Upper lobe of left lung (tissue), 6 donors: ENCODE measurements around the gene TRIM27. TPM values are rescaled to one million over a fixed set of nuclear protein-coding genes. Genes with fewer than 3 reads are reported as not detected.
A peak's percentile ranks its signal among the peaks of the same experiment; 100 is the strongest.
"Not testable (repeated sequence)": the region's sequence is repeated elsewhere in the genome, so short reads cannot be mapped to it uniquely, and the experiment has no call there.

ENCODE experiments used
- ATAC-seq, 2 donors: fragments of 200-7000 bp; cut with Tn5 transposase; one replicate each; pipeline ENCODE4 v1.9.1; 2022; ENCODE audit warnings: mild to moderate bottlenecking in 2 of 2, moderate library complexity in 2 of 2; ENCODE audit not compliant: low FRiP score in 2 of 2
- DNase-seq, 2 donors: peaks; one replicate each; pipeline ENCODE4 v3.0.0-alpha.2; 2019 to 2020
- H3K27ac ChIP-seq, 4 donors: fragments of 200-600 bp; sonication (generic); one replicate each; pipeline ENCODE4 v1.5.1; 2016 to 2019
- H3K27me3 ChIP-seq, 4 donors: fragments of 200-600 bp; sonication (generic); one replicate each; pipeline ENCODE4 v1.5.1; 2017 to 2019
- H3K36me3 ChIP-seq, 4 donors: fragments of 200-600 bp; sonication (generic); one replicate each; pipeline ENCODE4 v1.5.1; 2016 to 2019
- H3K4me1 ChIP-seq, 4 donors: fragments of 200-600 bp; sonication (generic); one replicate each; pipeline ENCODE4 v1.5.1; 2018 to 2019
- H3K4me3 ChIP-seq, 4 donors: fragments of 200-600 bp; sonication (generic); one replicate each; pipeline ENCODE4 v1.5.1; 2017 to 2019; ENCODE audit warnings: mild to moderate bottlenecking in 2 of 4, moderate library complexity in 1 of 4
- H3K9me3 ChIP-seq, 4 donors: fragments of 200-600 bp; sonication (generic); one replicate each; pipeline ENCODE4 v1.5.1; 2018 to 2019
- EP300 ChIP-seq, 4 donors: sonication (generic); formaldehyde crosslinking; IDR thresholded peaks; one replicate each; pipeline ENCODE4 v1.5.1; 2017; ENCODE audit warnings: antibody characterized with exemption in 4 of 4, control low read depth in 2 of 4
- POLR2A ChIP-seq, 4 donors: fragments of 450-650 bp; IDR thresholded peaks; one replicate each; pipeline ENCODE4 v1.5.1; 2016 to 2017; ENCODE audit warnings: antibody characterized with exemption in 4 of 4, mild to moderate bottlenecking in 2 of 4
- POLR2AphosphoS5 ChIP-seq, 2 donors: sonication (generic); formaldehyde crosslinking; IDR thresholded peaks; one replicate each; pipeline ENCODE4 v1.5.1; 2017; ENCODE audit warnings: antibody characterized with exemption in 2 of 2
- WGBS, 2 donors: methylation state at CpG; one replicate each; pipeline ENCODE4 v1.1.5; 2017 to 2018; 5-methylcytosine and 5-hydroxymethylcytosine counted together
- total RNA-seq, 6 donors: library from RNA; depleted of rRNA in 4 of 6; stranded (reverse); fragments of >200 nt in 4 of 6; gene quantifications; one replicate each; pipeline versions ENCODE4 v1.1.0 to v1.2.1, GENCODE V29; 2016 to 2021
- TF ChIP-seq, protein P1 (sequence below), 6 experiments: fragments of 450-650 bp in 4 of 6; fragments of 200-600 bp in 2 of 6; sonication (generic) in 2 of 6; IDR thresholded peaks; one replicate each; pipeline ENCODE4 v1.5.1; 2016 to 2019; ENCODE audit warnings: antibody characterized with exemption in 6 of 6
- donor health status: DM: no; HTN: no; CAD: no; lungs with moderate emphysema.
- donor health status: DM: no; HTN: yes; CAD: no; lungs with severe emphysema.

TRIM27 gene
- total RNA-seq, 6 donors from 2014 or later = 45.8 to 90.1 (median 55.5) TPM

DNA sequence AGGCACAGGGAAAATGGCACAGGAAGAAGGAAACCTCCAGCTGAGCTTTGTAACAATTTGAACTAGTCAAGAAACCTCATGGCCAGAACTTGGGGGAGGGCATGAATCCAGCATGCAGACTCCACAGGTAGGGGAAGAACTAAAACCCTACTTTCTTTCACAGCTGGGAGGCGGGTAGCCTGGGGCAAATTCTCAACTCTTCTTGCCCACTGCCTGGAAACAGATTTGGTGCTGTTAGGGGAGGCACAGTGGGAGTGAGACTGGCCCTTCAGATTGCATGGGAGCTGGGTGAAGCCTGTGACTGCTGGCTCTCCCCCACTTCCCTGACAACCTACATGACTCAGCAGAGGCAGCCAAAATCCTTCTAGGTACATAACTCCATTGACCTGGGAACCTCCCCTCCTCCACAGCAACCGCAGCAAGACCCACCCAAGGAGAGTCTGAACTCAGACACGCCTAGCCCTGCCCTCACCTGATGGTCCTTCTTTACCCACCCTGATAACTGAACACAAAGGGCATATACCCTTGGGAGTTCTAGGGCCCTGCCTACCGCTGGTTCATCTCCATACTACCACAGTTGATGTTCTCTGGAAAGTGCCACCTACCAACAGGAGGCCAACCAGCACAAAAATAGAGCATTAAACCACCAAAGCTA, 37.2 kb upstream of the TRIM27 start:
- TF ChIP-seq EP300 (IDR thresholded peaks at IDR 0.05) (no peak), POLR2A (IDR thresholded peaks at IDR 0.05) (no peak), POLR2AphosphoS5 (IDR thresholded peaks at IDR 0.05) (no peak)
- TF ChIP-seq, protein P1, sequence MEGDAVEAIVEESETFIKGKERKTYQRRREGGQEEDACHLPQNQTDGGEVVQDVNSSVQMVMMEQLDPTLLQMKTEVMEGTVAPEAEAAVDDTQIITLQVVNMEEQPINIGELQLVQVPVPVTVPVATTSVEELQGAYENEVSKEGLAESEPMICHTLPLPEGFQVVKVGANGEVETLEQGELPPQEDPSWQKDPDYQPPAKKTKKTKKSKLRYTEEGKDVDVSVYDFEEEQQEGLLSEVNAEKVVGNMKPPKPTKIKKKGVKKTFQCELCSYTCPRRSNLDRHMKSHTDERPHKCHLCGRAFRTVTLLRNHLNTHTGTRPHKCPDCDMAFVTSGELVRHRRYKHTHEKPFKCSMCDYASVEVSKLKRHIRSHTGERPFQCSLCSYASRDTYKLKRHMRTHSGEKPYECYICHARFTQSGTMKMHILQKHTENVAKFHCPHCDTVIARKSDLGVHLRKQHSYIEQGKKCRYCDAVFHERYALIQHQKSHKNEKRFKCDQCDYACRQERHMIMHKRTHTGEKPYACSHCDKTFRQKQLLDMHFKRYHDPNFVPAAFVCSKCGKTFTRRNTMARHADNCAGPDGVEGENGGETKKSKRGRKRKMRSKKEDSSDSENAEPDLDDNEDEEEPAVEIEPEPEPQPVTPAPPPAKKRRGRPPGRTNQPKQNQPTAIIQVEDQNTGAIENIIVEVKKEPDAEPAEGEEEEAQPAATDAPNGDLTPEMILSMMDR (IDR thresholded peaks at IDR 0.05) = no peak
- ATAC-seq (no peak), DNase-seq (no peak)
- no peak overlapping the region for H3K4me3 ChIP-seq
- WGBS, 2 donors = 91 to 96% methylated on average over 4 of the region's 4 CpGs
- H3K27ac ChIP-seq = no peak overlapping the region
- no peaks in the 10 kb centered on the region for H3K27me3 ChIP-seq
- H3K4me1 ChIP-seq = no peaks in the 10 kb centered on the region
- H3K9me3 ChIP-seq = no peaks in the 10 kb centered on the region
- no peaks in the 10 kb centered on the region for H3K36me3 ChIP-seq

DNA sequence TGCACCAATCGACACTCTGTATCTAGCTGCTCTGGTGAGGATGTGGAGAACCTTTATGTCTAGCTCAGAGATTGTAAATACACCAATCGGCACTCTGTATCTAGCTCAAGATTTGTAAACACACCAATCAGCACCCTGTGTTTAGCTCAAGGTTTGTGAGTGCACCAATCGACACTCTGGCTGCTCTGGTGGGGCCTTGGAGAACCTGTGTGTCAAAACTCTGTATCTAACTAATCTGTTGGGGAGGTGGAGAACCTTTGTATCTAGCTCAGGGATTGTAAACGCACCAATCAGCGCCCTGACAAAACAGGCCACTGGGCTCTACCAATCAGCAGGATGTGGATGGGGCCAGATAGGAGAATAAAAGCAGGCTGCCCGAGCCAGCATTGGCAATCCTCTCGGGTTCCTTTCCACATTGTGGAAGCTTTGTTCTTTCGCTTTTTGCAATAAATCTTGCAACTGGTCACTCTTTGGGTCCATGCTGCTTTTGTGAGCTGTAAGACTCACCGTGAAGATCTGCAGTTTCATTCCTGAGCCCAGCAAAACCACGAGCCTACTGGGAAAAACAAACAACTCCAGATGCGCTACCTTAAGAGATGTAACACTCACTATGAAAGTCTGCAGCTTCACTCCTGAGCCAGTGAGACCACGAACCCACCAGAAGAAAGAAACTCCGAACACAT, 34.9 kb upstream of the TRIM27 start:
- not testable (repeated sequence) for H3K27ac ChIP-seq, H3K27me3 ChIP-seq, DNase-seq, H3K4me1 ChIP-seq, H3K4me3 ChIP-seq, H3K9me3 ChIP-seq, H3K36me3 ChIP-seq, ATAC-seq
- WGBS, 2 donors = 83 to 86% methylated on average over 13 of the region's 13 CpGs

DNA sequence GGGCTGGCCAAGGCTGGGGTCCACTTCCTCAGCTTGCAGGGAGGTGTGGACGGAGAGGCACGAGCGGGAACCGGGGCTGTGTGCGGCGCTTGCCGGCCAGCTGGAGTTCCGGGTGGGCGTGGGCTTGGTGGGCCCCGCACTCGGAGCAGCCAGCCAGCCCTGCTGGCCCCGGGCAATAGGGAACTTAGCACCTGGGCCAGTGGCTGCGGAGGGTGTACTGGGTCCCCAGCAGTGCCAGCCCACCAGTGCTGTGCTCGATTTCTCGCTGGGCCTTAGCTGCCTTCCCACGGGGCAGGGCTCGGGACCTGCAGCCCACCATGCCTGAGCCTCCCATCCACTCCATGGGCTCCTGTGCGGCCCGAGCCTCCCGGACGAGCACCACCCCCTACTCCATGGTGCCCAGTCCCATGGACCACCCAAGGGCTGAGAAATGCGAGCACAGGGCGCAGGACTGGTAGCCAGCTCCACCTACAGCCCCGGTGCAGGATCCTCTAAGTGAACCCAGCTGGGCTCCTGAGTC, 34.1 kb upstream of the TRIM27 start:
- 88 to 95% methylated on average over 9 to 22 of the region's 24 CpGs for WGBS, 2 donors
- H3K36me3 ChIP-seq, H3K27me3 ChIP-seq, H3K4me3 ChIP-seq, ATAC-seq, H3K27ac ChIP-seq, H3K9me3 ChIP-seq: not testable (repeated sequence)
- peak in 1 of 2 donors; percentile 70 for DNase-seq
- peaks cover 0 to 14% (median 8%) of the 10 kb centered on the region in 4 donors for H3K4me1 ChIP-seq

DNA sequence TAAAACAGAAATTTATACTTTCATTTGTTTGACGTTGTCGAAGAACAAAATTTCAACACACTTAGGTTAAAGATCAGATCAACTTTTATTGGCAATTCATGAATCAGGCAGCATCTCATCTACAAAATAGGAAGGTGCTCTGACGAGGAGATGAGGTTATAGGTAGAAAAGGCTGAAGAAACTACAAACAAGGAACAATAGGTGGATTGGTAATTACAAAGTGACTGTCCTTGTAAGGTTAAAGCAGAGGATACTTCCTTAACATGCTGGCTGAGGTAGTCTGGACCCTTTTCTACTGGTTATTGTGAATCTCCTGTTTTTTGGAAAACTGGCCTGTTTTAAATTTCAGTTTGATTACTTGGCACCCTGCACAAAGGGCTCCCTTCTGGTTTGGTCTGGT, 32.5 kb upstream of the TRIM27 start:
- H3K4me1 ChIP-seq = peaks cover 0 to 14% (median 8%) of the 10 kb centered on the region in 4 donors
- no peaks in the 10 kb centered on the region for H3K9me3 ChIP-seq
- WGBS, 2 donors = 82 to 84% methylated on average over 3 of the region's 3 CpGs
- H3K27ac ChIP-seq = no peak overlapping the region
- no peak for TF ChIP-seq POLR2A (IDR thresholded peaks at IDR 0.05)
- no peaks in the 10 kb centered on the region for H3K27me3 ChIP-seq
- no peaks in the 10 kb centered on the region for H3K36me3 ChIP-seq
- H3K4me3 ChIP-seq = no peak overlapping the region
- no peak for DNase-seq
- no peak for ATAC-seq

DNA sequence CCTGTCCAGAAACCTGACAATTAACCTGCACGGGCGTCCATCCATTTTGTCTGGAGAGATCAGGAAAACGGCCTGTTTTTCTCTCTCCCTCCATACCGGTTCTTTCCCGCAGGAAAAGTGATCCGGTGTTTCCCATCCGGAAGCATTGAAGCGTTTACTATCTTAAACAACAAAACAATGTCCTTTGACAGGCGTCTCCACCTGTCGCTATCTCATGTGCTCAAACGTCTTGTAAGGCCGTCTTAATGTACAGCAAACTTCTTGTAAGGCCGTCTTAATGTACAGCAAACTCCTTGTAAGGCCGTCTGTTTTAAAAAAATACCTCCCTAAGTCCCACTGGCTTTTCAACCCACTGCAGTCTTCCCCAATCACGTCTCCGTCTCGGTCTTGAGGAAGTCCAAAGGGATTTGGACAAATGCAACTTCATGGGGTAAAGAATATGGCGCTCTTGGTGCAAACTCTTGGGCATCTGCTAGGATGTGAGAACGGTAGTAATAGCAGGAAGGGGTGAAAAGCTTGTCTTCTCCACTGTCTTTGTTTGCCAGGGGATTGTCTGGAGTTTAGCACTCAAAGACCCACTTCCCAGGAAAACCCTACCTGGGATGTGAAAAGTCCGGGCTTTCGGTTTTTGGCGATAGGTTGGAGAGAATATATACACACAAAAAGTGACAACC, 29.9 kb upstream of the TRIM27 start:
- Histone ChIP-seq H3K36me3 (no peaks in the 10 kb centered on the region), H3K27ac (no peak overlapping the region), H3K27me3 (no peaks in the 10 kb centered on the region), H3K9me3 (no peaks in the 10 kb centered on the region), H3K4me1 (peaks cover 0 to 14% (median 8%) of the 10 kb centered on the region in 4 donors), H3K4me3 (peak overlapping the region in 3 of 4 donors; percentile 3 to 40 (median 36))
- TF ChIP-seq EP300 (IDR thresholded peaks at IDR 0.05) = no peak
- no peak for TF ChIP-seq POLR2A (IDR thresholded peaks at IDR 0.05)
- TF ChIP-seq, protein P1 (IDR thresholded peaks at IDR 0.05) = no peak
- no peak for TF ChIP-seq POLR2AphosphoS5 (IDR thresholded peaks at IDR 0.05)
- ATAC-seq (no peak), DNase-seq (no peak)
- WGBS, 2 donors = 6 to 10% methylated on average over 22 of the region's 22 CpGs

DNA sequence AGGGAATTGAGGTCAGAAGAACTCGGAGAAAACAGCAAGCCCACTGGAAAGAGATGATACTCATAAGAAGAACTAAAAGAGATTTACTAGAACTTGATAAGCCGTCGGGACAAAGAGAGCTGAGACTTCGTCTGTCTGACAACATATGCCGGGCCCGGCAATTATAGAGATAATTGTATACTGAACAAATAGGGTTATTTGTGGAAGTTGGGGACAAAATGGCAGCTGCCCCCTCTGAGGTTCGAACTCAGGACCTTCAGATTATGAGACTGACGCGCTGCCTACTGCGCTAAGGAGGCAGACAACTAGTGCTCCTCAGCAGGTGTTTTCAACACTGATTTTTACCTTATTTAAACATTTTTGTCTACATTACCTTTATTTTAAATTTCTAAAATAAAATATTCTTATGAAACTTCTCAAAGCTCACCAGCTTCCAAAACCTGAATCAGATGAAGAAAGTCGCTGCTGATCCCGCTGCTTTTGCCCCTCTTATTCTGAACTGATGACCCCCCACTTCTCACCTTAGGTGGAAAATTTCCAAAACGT, 29.3 kb upstream of the TRIM27 start:
- TF ChIP-seq EP300 (IDR thresholded peaks at IDR 0.05) = no peak
- ATAC-seq (peak in 1 of 2 donors; percentile 57), DNase-seq (no peak)
- H3K36me3 ChIP-seq = no peaks in the 10 kb centered on the region
- WGBS, 2 donors = 19 to 30% methylated on average over 13 of the region's 13 CpGs
- H3K4me1 ChIP-seq = peaks cover 0 to 14% (median 8%) of the 10 kb centered on the region in 4 donors
- H3K27me3 ChIP-seq = no peaks in the 10 kb centered on the region
- H3K9me3 ChIP-seq = no peaks in the 10 kb centered on the region
- H3K27ac ChIP-seq = no peak overlapping the region
- H3K4me3 ChIP-seq = peak overlapping the region in 3 of 4 donors; percentile 3 to 40 (median 36)

DNA sequence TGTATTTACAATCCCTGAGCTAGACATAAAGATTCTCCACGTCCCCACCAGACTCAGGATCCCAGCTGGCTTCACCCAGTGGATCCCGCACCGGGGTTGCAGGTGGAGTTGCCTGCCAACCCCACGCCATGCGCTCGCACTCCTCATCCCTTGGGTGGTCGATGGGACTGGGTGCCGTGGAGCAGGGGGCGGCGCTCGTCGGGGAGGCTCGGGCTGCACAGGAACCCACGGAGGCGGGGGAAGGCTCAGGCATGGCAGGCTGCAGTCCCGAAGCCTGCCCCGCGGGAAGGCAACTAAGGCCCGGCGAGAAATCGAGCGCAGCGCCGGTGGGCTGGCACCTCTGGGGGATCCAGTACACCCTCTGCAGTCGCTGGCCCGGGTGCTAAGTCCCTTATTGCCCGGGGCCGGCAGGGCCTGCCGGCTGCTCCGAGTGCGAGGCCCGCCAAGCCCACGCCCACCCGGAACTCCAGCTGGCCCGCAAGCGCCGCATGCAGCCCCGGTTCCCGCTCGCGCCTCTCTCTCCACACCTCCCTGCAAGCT, 25.9 kb upstream of the TRIM27 start:
- not testable (repeated sequence) for ATAC-seq, H3K27me3 ChIP-seq, H3K36me3 ChIP-seq, H3K4me3 ChIP-seq, H3K9me3 ChIP-seq, H3K27ac ChIP-seq
- 98 to 99% methylated on average over 14 to 29 of the region's 41 CpGs for WGBS, 2 donors
- DNase-seq = peak in 1 of 2 donors; percentile 79
- H3K4me1 ChIP-seq = peaks cover 0 to 14% (median 8%) of the 10 kb centered on the region in 4 donors
